KOPT-K1 (cell line): ENCODE data around the gene DHX34.
"Not testable (repeated sequence)": the region's sequence is repeated elsewhere in the genome, so short reads cannot be mapped to it uniquely, and the experiment has no call there.

ENCODE experiments used
- H3K27ac ChIP-seq: fragments of 200-600 bp; sonication (generic); 2 replicates; pipeline ENCODE4 v1.5.1; 2016; ENCODE audit warnings: antibody characterized with exemption, mild to moderate bottlenecking, low read depth, low read length; ENCODE audit not compliant: poor library complexity, severe bottlenecking
- H3K36me3 ChIP-seq: fragments of 200-600 bp; sonication (generic); 2 replicates; pipeline ENCODE4 v1.5.1; 2017; ENCODE audit warnings: antibody characterized with exemption, mild to moderate bottlenecking, low read length, moderate library complexity; ENCODE audit not compliant: insufficient read depth
- H3K9me3 ChIP-seq: fragments of 200-600 bp; sonication (generic); 2 replicates; pipeline ENCODE4 v1.5.1; 2017; ENCODE audit warnings: antibody characterized with exemption, low read length, mild to moderate bottlenecking; ENCODE audit not compliant: insufficient read depth, poor library complexity, severe bottlenecking

Gene DHX34

DNA sequence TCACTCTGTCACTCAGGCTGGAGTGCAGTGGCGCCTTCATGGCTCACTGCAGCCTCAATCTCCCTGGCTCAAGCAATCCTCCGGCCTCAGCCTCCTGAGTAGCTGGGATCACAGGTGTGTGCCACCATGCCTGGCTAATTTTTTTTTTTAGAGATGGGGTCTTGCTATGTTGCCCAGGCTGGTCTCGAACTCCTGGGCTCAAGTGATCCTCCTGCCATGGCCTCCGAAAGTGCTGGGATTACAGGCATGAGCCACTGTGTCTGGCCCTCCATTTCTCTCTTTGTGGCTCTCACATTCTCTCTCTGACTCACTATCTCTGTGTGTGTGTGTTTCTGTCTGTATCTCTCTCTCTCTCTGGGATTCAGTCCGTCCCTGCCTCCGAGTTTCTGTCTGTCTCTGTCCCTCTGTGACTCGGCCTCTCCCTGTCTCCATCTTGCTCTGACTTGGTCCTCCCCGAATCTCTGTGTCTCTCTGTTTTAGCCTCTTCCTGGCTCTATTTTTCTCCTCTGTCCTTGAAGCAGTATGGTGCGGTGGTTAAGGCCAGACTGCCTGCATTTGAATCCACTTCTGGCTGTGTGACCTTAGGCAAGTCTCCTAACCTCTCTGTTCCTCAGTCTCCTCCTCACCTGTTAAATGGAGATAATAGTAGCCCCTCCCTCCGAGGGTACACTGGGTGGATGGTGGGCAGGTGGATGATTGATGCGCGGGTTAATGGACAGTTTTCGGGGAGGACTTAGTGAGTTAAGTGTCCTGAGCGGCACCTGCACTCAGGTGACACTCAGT lies 59.2 kb downstream of the DHX34 start:
- no peaks in the 10 kb centered on the region for H3K36me3 ChIP-seq
- no peaks in the 10 kb centered on the region for H3K9me3 ChIP-seq
- no peak overlapping the region for H3K27ac ChIP-seq

DNA sequence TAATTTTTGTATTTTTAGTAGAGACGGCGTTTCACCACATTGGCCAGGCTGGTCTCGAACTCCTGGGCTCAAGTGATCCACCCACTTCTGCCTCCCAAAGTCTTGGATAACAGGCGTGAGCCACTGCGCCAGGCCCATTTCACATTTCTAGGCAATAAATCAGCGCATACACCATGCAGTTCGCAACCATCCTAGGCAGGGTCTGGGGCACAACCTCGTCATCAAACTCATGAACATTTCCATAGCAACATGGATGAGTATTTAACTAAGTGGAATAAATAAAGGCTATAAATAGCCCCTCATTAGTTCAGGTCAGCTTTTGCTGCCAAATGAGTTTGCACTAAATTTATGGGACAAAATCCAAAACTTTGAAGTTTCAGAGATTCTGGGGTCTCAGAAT lies 62.0 kb downstream of the DHX34 start:
- Histone ChIP-seq H3K27ac (no peak overlapping the region), H3K9me3 (no peaks in the 10 kb centered on the region), H3K36me3 (no peaks in the 10 kb centered on the region)

DNA sequence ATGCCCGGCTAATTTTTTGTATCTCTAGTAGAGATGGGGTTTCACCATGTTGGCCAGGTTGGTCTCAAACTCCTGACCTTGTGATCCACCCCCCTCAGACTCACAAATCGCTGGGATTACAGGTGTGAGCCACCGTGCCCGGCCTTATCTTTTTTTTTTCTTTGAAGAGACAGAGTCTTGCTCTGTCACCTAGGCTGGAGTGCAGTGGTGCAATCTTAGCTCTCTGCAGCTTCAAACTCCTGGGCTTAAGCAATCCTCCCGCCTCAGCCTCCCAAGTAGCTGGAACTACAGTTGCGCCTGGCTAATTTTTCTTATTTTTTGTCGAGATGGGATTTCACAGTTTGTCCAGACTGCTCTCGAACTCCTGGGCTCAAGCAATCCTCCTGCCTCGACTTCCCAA lies 62.6 kb downstream of the DHX34 start:
- H3K27ac ChIP-seq, H3K9me3 ChIP-seq, H3K36me3 ChIP-seq: not testable (repeated sequence)

DNA sequence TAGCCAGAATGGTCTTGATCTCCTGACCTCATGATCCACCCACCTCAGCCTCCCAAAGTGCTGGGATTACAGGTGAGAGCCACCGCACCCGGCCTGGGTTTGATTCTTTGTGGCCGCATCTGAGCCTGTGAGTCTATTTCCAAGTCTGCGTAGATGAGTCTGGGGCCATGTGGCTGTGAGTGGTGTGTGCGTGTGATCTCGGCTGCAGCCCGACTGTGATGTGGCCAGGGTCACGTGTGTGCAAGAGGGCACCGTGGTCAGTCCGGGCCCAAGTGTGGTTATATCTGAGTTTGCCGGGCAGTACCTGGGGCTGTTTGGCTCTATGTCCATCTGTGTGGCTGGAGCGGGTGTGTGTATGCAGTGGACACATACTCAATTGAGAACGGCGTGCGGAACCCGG lies 64.8 kb downstream of the DHX34 start:
- no peaks in the 10 kb centered on the region for H3K36me3 ChIP-seq
- H3K9me3 ChIP-seq: no peaks in the 10 kb centered on the region

DNA sequence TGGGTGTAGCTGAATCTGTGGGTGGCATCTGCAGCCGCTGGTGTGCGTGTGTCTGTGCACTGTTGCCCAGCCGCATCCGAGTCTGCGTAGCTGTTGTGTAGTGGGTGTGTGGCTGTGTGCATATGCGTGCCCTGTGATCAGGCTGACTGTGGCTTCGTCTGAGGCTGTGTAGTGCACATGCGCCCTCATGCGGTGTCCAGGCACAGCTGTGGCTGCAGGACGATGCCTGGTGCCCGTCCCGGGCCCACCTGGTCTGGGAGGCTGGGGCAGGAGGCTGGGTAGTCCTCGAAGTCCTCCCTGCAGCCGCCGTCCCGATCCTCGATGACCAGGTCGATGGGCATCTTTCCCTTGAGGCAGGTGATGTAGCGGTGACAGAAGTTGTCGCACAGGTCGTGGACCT lies 65.4 kb downstream of the DHX34 start:
- Histone ChIP-seq H3K9me3 (no peaks in the 10 kb centered on the region), H3K27ac (no peak overlapping the region), H3K36me3 (no peaks in the 10 kb centered on the region)

More for the DNA sequence above, 64.8 kb downstream of the DHX34 start:
- H3K27ac ChIP-seq: no peak overlapping the region

DNA sequence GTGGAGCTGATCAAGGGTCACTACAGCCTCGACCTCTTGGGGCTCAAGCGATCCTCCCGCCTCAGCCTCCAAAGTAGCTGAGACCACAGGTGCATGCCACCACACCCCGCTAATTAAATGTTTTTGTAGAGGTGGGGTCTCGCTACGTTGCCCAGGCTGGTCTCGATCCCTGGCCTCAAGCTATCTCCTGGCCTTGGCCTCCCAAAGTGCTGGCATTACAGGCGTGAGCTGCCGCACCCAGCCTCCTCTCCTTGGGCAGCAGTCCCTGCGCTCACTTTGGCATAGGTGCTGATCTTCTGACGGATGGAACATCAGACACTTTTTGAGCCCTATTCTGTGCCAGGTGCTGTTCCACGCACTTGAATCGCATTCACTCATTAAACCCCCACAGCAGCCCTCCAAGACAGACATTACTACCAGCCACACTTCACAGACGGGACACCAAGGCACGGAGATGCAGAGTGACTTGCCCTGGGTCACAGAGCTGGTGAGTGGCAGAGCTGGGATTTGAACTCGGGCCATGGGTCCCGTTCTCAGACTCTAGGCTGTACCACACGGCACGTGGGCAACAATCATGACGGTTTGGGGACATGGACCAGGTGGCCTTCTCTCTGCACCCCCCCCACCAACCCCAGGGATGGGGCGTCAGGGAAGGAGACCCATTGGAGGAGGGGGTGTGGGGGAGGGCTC lies 67.0 kb downstream of the DHX34 start:
- H3K27ac ChIP-seq: no peak overlapping the region
- no peaks in the 10 kb centered on the region for H3K9me3 ChIP-seq
- H3K36me3 ChIP-seq: no peaks in the 10 kb centered on the region

DNA sequence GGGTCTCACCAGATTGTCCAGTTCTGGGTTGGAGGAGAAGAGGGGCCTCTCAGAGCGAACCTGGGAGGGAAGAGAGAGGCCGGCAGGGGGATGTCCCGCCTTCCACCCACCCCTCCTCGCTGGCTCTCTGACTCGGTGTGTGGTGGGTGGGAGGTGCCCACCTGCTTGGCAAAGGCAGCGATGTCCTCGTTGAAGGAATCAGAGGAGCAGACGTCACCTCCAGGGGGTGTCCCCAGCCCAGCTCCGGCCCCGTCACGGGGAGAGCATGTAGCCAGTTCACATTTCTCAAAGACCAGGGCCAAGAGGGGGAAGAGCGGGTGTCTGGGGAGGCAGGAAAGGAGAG lies 67.5 kb downstream of the DHX34 start:
- H3K9me3 ChIP-seq: no peaks in the 10 kb centered on the region
- H3K36me3 ChIP-seq: no peaks in the 10 kb centered on the region
- no peak overlapping the region for H3K27ac ChIP-seq

DNA sequence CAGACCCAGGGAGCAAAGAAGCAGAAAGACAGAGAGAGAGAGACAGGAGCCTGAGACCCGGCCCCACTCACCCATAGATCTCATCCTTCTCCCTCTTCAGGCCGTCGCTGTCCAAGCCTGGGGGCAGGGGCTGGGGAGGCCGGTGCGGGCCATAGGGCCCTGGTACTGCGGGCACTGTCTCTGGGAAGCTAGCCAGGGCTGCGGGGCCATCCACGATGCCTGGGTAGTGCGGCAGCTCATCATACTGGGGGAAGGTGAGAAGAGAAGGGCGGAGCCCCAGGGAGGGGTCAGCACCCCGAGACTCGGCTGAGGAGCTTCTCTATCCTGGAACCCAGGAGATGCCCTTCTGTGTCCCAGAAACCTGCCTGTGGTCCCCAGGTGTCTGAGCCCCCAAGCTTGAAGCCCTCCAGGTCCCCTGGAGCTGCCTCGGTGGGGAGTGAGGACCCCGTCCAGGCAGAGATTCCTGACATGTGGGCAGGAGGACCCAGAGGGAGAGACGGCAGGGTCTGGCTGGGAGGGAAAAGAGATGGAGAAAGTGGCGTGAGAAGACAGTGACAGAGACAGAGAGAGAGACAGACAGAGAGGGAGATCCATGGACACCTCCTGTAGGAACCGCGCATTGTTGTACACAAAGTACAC lies 68.1 kb downstream of the DHX34 start:
- H3K9me3 ChIP-seq: no peaks in the 10 kb centered on the region
- H3K27ac ChIP-seq: no peak overlapping the region
- no peaks in the 10 kb centered on the region for H3K36me3 ChIP-seq

DNA sequence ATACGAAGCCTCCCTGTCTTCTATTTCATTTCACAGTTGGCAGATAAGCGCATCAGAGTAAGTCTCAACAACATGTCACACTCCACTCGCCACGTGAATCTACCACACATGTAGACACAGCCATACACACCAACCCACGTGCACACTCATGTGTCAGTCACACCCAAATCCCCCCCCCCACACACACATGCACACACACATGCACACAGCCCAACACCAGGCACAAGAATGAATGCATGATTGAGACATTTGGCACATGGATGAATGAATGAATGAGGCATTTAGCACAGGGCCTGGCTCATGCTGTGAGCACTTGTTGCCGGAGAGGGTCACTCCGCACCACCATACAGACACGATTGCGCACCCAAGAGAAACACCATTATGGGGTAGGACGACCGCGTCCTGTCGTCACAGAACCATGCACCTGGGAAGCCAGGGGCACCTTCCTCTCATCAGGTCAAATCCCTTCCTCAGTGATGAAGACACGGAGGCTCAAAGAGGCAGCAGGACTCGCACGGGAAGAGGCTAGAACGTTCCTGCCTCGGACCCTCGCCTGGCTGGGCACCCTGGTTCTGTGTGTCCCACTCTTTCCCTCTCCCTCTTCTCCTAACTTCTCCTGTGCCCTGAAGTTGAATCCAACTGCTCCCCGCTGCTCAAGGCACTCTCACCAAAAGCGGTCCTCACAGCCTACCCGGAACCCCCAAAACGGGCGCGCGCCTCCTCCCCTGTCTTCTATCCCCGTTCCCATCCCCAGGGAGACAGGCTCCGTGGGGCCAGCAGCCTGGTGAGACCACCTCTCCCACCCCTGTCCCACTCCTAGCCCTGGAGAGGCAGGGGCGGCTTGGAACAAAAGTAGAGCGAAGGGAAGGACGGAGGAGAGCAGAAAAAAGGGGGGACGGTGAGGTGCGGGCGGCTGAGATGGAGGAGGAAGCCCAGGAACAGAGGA lies 68.9 kb downstream of the DHX34 start:
- H3K27ac ChIP-seq: no peak overlapping the region
- no peaks in the 10 kb centered on the region for H3K9me3 ChIP-seq
- no peaks in the 10 kb centered on the region for H3K36me3 ChIP-seq

DNA sequence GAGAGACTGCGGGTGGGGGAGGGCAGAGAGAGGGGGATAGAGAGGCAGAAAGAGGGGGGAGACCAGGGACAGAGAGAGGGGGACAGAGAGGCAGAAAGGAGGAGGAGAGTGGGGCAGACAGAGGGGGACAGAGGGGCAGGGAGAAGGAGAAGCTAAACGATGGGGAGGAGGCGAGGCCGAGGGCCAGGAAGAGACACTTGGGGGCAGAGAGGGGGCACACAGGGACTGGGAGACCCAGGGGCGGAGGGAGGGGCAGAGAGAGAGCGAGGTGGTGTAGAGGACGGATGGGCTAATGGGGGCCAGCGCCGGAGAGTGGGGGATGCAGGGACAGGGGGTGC lies 69.5 kb downstream of the DHX34 start:
- H3K36me3 ChIP-seq: no peaks in the 10 kb centered on the region
- no peaks in the 10 kb centered on the region for H3K9me3 ChIP-seq
- no peak overlapping the region for H3K27ac ChIP-seq

DNA sequence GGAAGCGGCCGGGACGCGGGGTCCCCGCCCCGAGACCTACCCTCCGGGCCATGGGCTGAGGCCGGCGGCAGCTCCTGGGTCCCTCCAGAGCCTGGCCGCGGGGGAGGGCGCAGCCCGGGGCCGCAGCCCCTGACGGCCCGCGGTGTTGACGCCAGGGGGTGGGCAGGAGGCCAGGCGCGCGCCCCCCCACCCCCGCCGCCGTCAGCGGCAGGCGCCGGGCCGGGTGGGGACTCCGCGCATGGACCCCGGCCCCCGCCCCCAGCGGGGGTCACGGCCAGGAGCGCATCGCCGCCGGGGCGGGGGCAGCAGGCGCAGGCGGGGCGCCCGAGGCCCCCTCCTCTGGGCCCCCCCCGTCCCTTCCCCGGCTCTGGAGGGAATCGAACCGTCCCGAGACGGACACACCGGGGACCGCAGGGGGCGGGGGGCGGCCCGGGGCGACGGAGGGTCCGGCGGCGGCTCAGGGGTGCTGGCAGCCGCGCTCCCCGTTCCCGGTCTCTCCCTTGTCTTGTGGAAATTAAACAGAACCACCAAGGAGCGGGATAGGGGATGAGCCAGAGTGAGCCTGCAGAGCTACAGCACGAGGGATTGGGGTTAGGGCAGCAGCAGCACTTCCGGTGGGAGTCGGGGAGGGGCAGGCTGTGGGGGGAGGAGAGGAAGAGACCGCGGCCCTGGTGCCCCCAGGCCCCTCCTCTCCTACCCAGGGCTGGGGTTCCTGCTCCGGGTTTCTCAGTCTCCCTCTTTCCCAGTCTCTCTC lies 70.1 kb downstream of the DHX34 start, which contains the start of gene MEIS3:
MEIS3 (minus strand) TSS at position 498 of the 754 bp plus-strand sequence; CDS start at position 52, 446 bp downstream.
- Histone ChIP-seq H3K27ac (no peak within 1 kb of the TSS), H3K9me3 (no peaks in the 10 kb centered on the region), H3K36me3 (no peaks in the 10 kb centered on the region)

DNA sequence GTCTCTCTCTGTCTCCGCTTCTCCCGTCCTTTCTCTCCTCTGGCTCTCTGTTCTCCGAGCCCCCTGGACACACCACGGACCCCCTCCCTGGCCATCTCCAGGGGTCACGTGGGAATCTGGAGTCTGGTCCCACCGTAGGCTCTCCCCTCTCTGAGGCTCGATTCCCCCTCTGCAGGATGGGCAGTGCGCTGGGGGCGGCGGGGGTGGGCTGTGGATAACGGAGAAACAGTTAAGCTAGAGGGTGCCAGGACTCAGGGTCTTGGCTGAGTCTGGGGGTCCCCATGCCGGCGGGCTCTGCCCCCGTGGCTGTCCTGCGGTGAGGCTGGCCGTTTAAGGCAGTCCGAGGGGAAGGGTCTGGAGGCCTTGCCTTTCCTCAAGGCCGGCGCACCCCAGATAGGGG lies 70.7 kb downstream of the DHX34 start:
- H3K27ac ChIP-seq: no peak overlapping the region
- no peaks in the 10 kb centered on the region for H3K36me3 ChIP-seq

DNA sequence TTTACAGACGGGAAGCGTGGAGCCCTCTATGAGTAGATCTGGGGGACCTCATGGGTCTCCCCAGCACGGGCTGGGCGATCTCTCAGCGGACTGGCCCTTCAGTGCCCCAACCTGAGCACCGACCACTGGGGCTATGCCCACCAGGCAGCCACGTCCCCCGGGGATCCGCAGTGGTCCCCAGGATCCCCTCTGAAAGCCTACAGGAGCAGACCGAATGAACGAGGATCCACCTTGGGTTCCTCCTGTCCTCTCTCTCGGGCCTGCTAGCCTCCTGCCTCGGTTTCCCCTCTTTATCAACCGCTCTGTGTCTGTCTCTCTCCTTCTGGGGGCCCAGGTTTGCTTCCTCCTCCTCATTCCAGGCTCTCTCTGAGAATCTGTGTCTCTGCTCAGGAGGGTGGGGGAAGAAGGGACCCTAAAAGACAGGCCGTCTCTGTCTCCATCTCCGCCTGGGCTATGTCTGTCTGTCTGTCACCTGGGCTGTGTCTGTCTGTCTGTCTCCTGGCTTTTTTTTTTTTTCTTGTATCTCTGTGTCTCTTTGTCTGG lies 72.2 kb downstream of the DHX34 start:
- no peaks in the 10 kb centered on the region for H3K36me3 ChIP-seq
- H3K27ac ChIP-seq: no peak overlapping the region
- H3K9me3 ChIP-seq: no peaks in the 10 kb centered on the region

More for the DNA sequence above, 70.7 kb downstream of the DHX34 start:
- no peaks in the 10 kb centered on the region for H3K9me3 ChIP-seq

DNA sequence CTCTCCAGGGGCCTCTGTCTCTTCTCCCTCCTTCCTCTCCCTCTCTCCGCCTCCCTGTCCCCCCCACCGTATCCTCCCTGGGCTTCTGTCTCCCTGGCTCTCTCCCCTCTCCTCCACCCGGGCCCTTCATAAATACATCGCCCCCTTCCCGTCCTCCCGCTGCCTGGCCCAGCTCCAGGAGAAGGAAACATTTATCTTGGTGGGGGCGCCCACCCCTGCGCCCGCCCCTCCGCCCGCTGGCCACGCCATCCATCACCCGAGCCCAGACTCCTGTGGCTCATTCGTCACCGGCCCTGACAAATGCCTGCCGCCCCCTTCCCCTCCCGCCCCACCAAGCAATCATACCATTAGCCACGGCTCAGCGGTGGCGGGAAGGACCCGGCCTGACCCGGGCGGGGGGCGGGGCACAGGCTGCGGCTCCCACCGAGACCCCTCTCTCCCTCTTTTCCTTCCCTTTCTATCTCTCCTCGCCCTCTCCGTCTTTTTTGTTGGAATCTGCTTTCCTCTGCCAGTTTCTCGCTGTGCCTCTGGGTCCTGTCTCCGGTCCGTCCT lies 72.8 kb downstream of the DHX34 start:
- Histone ChIP-seq H3K36me3 (no peaks in the 10 kb centered on the region), H3K9me3 (no peaks in the 10 kb centered on the region), H3K27ac (no peak overlapping the region)
